Esophagus muscularis mucosa (tissue), 4 donors: ENCODE results near the gene PROSER1.

Experiments used
- EP300 ChIP-seq: sonication (generic); formaldehyde crosslinking; IDR thresholded peaks from one replicate; pipeline ENCODE4 v1.6.1; 2017; ENCODE audit warnings: antibody characterized with exemption
- POLR2A ChIP-seq: fragments of 450-650 bp; IDR thresholded peaks from one replicate; pipeline ENCODE4 v1.6.1; 2017; ENCODE audit warnings: antibody characterized with exemption, moderate library complexity, mild to moderate bottlenecking, low read depth
- POLR2AphosphoS5 ChIP-seq, 2 donors: sonication (generic); formaldehyde crosslinking; IDR thresholded peaks; one replicate each; pipeline ENCODE4 v1.6.1; 2017; ENCODE audit warnings: antibody characterized with exemption in 2 of 2
- TF ChIP-seq, protein P1 (sequence below), 3 experiments: fragments of 200-600 bp in 2 of 3; fragments of 450-650 bp in 1 of 3; sonication (generic) in 2 of 3; IDR thresholded peaks; one replicate each; pipeline ENCODE4 v1.5.1; 2017 to 2019; ENCODE audit warnings: antibody characterized with exemption in 3 of 3, mild to moderate bottlenecking in 2 of 3, moderate library complexity in 1 of 3

DNA sequence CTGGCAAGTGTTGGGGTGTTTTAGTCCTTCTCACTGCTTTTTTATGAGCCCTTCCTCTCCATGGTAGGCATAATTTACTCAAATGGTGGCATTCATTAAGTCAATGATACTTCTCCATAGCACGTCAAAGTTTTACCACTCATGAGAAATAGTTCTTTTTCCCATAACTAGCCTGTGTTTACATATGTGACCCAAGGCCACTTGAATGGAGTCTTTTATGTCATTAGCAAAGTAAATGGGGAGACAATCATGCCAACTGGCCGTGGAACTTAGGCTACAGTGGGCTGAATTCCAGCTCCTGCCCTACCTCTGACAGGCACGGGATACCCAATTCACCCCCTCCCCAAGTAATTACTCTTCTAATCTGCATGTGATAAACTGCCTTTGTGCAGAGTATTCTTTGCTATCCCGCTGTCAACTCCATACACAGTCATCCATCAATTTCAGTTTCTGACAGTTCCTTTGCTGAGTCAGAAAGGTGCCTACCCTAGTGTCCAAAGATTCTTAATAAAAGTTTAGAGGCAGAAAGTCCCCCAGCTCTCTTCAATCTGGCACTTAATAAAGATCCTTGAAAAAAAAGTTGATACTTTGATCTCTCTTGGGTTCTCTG is 16.9 kb downstream of the PROSER1 start:
- TF ChIP-seq, protein P1, sequence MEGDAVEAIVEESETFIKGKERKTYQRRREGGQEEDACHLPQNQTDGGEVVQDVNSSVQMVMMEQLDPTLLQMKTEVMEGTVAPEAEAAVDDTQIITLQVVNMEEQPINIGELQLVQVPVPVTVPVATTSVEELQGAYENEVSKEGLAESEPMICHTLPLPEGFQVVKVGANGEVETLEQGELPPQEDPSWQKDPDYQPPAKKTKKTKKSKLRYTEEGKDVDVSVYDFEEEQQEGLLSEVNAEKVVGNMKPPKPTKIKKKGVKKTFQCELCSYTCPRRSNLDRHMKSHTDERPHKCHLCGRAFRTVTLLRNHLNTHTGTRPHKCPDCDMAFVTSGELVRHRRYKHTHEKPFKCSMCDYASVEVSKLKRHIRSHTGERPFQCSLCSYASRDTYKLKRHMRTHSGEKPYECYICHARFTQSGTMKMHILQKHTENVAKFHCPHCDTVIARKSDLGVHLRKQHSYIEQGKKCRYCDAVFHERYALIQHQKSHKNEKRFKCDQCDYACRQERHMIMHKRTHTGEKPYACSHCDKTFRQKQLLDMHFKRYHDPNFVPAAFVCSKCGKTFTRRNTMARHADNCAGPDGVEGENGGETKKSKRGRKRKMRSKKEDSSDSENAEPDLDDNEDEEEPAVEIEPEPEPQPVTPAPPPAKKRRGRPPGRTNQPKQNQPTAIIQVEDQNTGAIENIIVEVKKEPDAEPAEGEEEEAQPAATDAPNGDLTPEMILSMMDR (IDR thresholded peaks at IDR 0.05): no peak
- no peak for TF ChIP-seq POLR2A
- no peak for TF ChIP-seq POLR2AphosphoS5 (IDR thresholded peaks at IDR 0.05)
- TF ChIP-seq EP300: no peak
